Kidney (tissue), 14 donors: ENCODE measurements around the gene HOXB5. TPM values are rescaled to one million over a fixed set of nuclear protein-coding genes. Genes with fewer than 3 reads are reported as not detected.

Experiments
- DNase-seq, 5 donors: peaks; one replicate each; pipeline ENCODE4 v3.0.0-alpha.2; 2013 to 2020
- FAIRE-seq: peaks from 2 replicates; lab custom pipeline; 2012; peaks lifted over from hg19 to GRCh38; lab: Jason Lieb, UNC
- H3K27ac ChIP-seq, 2 donors: one replicate each; pipeline ENCODE4 v1.7.0; 2013; ENCODE audit warnings: low read depth in 2 of 2, low read length in 2 of 2, inconsistent platforms in 1 of 2
- H3K27me3 ChIP-seq: one replicate; pipeline ENCODE4 v1.7.1; 2013; ENCODE audit warnings: low read length, inconsistent platforms; ENCODE audit not compliant: control insufficient read depth, insufficient read depth
- H3K36me3 ChIP-seq, 3 donors: one replicate each; pipeline versions ENCODE4 v1.7.0 to v1.7.1; 2013; ENCODE audit warnings: low read length in 3 of 3, control low read depth in 1 of 3, inconsistent platforms in 1 of 3; ENCODE audit not compliant: insufficient read depth in 3 of 3, control insufficient read depth in 2 of 3
- H3K4me1 ChIP-seq, 3 donors: one replicate each; pipeline versions ENCODE4 v1.7.0 to v1.7.1; 2013; ENCODE audit warnings: low read length in 3 of 3, inconsistent platforms in 1 of 3, low read depth in 1 of 3; ENCODE audit not compliant: control insufficient read depth in 2 of 3, insufficient read depth in 2 of 3
- H3K4me3 ChIP-seq, 3 donors: one replicate each; pipeline versions ENCODE4 v1.7.0 to v1.8.1; 2013; ENCODE audit warnings: low read length in 3 of 3, control low read depth in 1 of 3, inconsistent platforms in 1 of 3
- H3K9ac ChIP-seq, 3 donors: one replicate each; pipeline versions ENCODE4 v1.7.0 to v1.7.1; 2013; ENCODE audit warnings: low read length in 3 of 3, control low read depth in 1 of 3, inconsistent platforms in 1 of 3
- H3K9me3 ChIP-seq, 3 donors: one replicate each; pipeline versions ENCODE4 v1.7.0 to v1.7.1; 2013; ENCODE audit warnings: low read length in 3 of 3, control low read depth in 1 of 3, inconsistent platforms in 1 of 3; ENCODE audit not compliant: control insufficient read depth in 2 of 3, insufficient read depth in 1 of 3
- intact Hi-C: fragments of 100-400 bp; cut with DNase I; formaldehyde crosslinking; loops from one replicate; pipeline ENCODE4 v1.11.1; 2022
- polyA plus RNA-seq: library from polyadenylated mRNA; stranded (reverse); fragments of 350-450 nt; fragmentation: Illumina TruSeq; extraction: RNeasy Lipid Tissue Mini Kit (QIAGEN cat#74804); gene quantifications from one replicate; pipeline ENCODE4 v1.2.3, GENCODE V29; 2014; ENCODE audit warnings: low read depth, low replicate concordance; ENCODE audit not compliant: insufficient read depth
- total RNA-seq: library from RNA; stranded (reverse); fragmentation: NEBNext Ultra II Directional; extraction: Animal tissue kit (Norgen Biotek cat#: 25700); gene quantifications from one replicate; pipeline ENCODE4 v1.2.1, GENCODE V29; 2021
- TF ChIP-seq, protein P1 (sequence below): IDR thresholded peaks from 3 replicates; pipeline ENCODE4 v1.5.1; 2012; ENCODE audit warnings: mild to moderate bottlenecking, moderate library complexity, borderline replicate concordance; ENCODE audit not compliant: insufficient read depth; ENCODE audit errors: extremely low read depth
- donor health status: control.
- donor health status: control.
- donor health status: control.
- donor health status: control.
- donor health status: control.
- donor health status: DM: yes; HTN: yes; CAD: no.
- donor health status: Normal renal cell carcinoma (clear cell type).

Gene HOXB5
- total and polyA plus RNA-seq, 2 donors from 2014 or later: 12.3 to 27.0 TPM

DNA sequence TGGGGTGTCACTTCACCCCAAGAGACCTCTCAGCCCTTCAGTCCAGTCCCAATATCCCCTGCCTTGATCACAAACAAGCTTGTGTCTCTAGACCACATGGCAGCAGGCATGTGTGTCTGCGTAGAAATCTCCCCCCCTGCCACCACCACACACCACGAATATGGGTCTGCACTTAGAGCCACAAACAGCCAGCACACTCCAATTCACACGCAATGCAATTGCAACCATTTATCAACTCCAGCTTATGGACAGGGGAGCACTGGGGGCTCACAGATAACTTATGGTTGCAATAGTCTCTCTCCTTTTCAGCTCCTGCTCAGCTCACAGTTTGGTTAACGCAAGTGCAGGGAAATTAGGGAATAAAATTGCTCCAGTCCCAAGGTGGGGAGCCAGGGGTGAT lies 30.0 kb upstream of the HOXB5 start:
- peak overlapping the region; percentile 65 to 89 for H3K27ac ChIP-seq
- peak overlapping the region in 2 of 3 donors; percentile 26 to 31 for H3K4me3 ChIP-seq
- peak overlapping the region in 1 of 3 donors; percentile 74 for H3K9ac ChIP-seq
- H3K36me3 ChIP-seq: no peaks in the 10 kb centered on the region
- FAIRE-seq (no peak), DNase-seq (peak in 2 of 5 donors; percentile 41 to 48)
- H3K27me3 ChIP-seq: peaks cover 45% of the 10 kb centered on the region
- TF ChIP-seq, protein P1, sequence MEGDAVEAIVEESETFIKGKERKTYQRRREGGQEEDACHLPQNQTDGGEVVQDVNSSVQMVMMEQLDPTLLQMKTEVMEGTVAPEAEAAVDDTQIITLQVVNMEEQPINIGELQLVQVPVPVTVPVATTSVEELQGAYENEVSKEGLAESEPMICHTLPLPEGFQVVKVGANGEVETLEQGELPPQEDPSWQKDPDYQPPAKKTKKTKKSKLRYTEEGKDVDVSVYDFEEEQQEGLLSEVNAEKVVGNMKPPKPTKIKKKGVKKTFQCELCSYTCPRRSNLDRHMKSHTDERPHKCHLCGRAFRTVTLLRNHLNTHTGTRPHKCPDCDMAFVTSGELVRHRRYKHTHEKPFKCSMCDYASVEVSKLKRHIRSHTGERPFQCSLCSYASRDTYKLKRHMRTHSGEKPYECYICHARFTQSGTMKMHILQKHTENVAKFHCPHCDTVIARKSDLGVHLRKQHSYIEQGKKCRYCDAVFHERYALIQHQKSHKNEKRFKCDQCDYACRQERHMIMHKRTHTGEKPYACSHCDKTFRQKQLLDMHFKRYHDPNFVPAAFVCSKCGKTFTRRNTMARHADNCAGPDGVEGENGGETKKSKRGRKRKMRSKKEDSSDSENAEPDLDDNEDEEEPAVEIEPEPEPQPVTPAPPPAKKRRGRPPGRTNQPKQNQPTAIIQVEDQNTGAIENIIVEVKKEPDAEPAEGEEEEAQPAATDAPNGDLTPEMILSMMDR: no peak
- H3K9me3 ChIP-seq: no peaks in the 10 kb centered on the region
- intact Hi-C loops: no loop called here
- H3K4me1 ChIP-seq: peaks cover 0 to 8% (median 0%) of the 10 kb centered on the region in 3 donors

DNA sequence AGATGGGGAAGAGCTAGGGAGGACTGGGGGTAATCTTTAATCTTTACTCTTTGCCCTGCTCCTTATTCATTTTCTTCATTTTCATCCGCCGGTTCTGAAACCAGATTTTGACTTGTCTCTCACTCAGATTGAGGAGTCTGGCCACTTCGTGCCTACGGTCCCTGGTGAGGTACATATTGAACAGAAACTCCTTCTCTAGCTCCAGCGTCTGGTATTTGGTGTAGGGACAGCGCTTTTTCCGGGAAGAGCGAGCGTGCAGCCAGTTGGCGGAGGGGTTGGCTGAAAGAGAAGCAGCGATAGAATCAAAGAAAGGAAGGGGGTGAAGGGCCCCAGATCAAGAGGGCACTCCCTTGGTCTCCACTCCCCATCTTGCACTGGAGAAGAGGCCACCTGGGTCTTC lies 29.3 kb upstream of the HOXB5 start:
- Histone ChIP-seq H3K4me3 (peak overlapping the region in 1 of 3 donors; percentile 26), H3K9ac (no peak overlapping the region), H3K27me3 (peaks cover 41% of the 10 kb centered on the region), H3K27ac (peak overlapping the region in 1 of 2 donors; percentile 89), H3K36me3 (no peaks in the 10 kb centered on the region), H3K4me1 (peaks cover 0 to 10% (median 0%) of the 10 kb centered on the region in 3 donors), H3K9me3 (no peaks in the 10 kb centered on the region)
- peak in 2 of 5 donors; percentile 28 to 41 for DNase-seq
- FAIRE-seq: no peak
- TF ChIP-seq, protein P1: no peak
- intact Hi-C loops: no loop called here

DNA sequence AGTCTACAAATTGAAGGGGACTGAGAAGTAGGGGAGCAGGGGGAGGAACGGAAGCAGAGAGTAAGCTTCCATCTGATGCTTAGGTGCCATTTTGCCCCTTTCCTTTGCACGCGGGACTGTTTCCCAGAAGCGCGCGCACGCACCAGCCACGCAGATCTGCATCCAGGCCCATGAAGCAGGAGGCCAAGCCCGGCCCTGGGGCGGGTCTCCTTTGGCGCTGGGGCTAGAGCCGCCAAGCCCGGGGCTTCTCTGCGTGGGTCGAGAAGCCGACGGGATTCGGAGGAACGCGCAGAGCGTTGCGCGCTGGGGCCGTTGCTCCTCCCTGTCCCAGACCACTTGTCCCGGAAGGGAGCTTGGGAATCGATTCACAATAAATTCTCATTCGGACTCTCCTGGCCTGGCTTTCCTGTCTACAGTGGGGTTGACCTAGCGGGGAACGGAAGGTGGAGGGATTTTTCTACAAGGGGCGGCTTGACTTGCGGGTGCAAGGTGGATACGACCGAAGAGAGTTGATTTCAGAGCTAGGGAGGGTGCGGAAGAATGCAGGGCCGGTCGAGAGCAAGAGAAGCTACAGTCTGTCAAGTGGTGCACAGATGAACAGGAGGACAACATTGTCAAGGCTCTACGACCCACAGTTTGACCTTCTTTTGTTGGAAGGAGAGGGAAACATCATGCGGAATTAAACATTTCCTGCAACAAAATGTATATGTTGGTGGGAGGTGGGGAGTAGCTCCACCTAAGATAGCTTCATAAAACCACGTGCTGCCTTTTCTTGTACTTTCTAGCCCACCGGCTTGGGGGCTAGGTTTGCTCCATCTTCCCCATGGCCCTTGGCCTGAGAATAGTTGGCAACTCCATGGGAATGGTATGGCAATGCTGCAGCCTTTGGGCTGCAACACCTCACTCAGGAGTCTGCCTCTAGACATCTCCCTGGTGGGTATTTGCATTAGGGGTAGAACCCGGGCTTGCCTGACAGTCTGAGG lies 28.1 kb upstream of the HOXB5 start:
- peak overlapping the region in 2 of 3 donors; percentile 24 to 81 for H3K9ac ChIP-seq
- no peaks in the 10 kb centered on the region for H3K36me3 ChIP-seq
- H3K4me1 ChIP-seq: peaks cover 0 to 9% (median 0%) of the 10 kb centered on the region in 3 donors
- H3K27ac ChIP-seq: peak overlapping the region; percentile 38 to 89
- intact Hi-C loops: no loop called here
- H3K27me3 ChIP-seq: peaks cover 36% of the 10 kb centered on the region
- TF ChIP-seq, protein P1: no peak
- DNase-seq (peak in 3 of 5 donors; percentile 40 to 64 (median 51)), FAIRE-seq (no peak)
- no peaks in the 10 kb centered on the region for H3K9me3 ChIP-seq
- H3K4me3 ChIP-seq: peak overlapping the region in 1 of 3 donors; percentile 9
